DOHH2 (cell line): Measurements from ENCODE around the gene LATS2.

Experiments
- H3F3A ChIP-seq: fragments of 200-600 bp; sonication (generic), shearing (Covaris generic); 2 replicates; pipeline ENCODE4 v1.6.0; 2016; ENCODE audit warnings: antibody characterized with exemption, mild to moderate bottlenecking; ENCODE audit not compliant: control insufficient read depth, insufficient read depth
- H3K27ac ChIP-seq: fragments of 200-600 bp; sonication (generic); 2 replicates; pipeline ENCODE4 v1.5.1; 2014; ENCODE audit warnings: low read depth, mild to moderate bottlenecking, low read length, moderate library complexity
- H3K27me3 ChIP-seq: fragments of 200-600 bp; sonication (generic); 2 replicates; pipeline ENCODE4 v1.6.1; 2014; ENCODE audit warnings: mild to moderate bottlenecking, low read length, mixed read lengths; ENCODE audit not compliant: control insufficient read depth
- H3K36me3 ChIP-seq: fragments of 200-600 bp; sonication (generic); 2 replicates; pipeline ENCODE4 v1.6.1; 2014; ENCODE audit warnings: mild to moderate bottlenecking, low read length, moderate library complexity, mixed read lengths; ENCODE audit not compliant: control insufficient read depth
- H3K4me1 ChIP-seq: fragments of 200-600 bp; sonication (generic); 2 replicates; pipeline ENCODE4 v1.6.1; 2014; ENCODE audit warnings: mild to moderate bottlenecking, low read length, mixed read lengths; ENCODE audit not compliant: control insufficient read depth
- H3K4me2 ChIP-seq: fragments of 200-600 bp; sonication (generic); 2 replicates; pipeline ENCODE4 v1.6.0; 2014; ENCODE audit warnings: mild to moderate bottlenecking, low read length, moderate library complexity
- H3K4me3 ChIP-seq: fragments of 200-600 bp; sonication (generic); 2 replicates; pipeline ENCODE4 v1.5.1; 2014; ENCODE audit warnings: mild to moderate bottlenecking, low read length, mixed read lengths
- H3K79me2 ChIP-seq: fragments of 200-600 bp; sonication (generic); 2 replicates; pipeline ENCODE4 v1.6.1; 2014; ENCODE audit warnings: mild to moderate bottlenecking, low read length, mixed read lengths; ENCODE audit not compliant: control insufficient read depth
- H3K9me2 ChIP-seq: fragments of 200-600 bp; sonication (generic); replicated peaks from 2 replicates; pipeline ENCODE4 v1.6.1; 2014; ENCODE audit warnings: mild to moderate bottlenecking, low read length, mixed read lengths; ENCODE audit not compliant: control insufficient read depth
- H3K9me3 ChIP-seq: fragments of 200-600 bp; sonication (generic); 2 replicates; pipeline ENCODE4 v1.6.1; 2014; ENCODE audit warnings: antibody characterized with exemption, low read length, mixed read lengths; ENCODE audit not compliant: control insufficient read depth, insufficient read depth
- H4K20me1 ChIP-seq: fragments of 200-600 bp; sonication (generic); 2 replicates; pipeline ENCODE4 v1.6.0; 2014; ENCODE audit warnings: low read depth, mild to moderate bottlenecking, antibody characterized with exemption, low read length, moderate library complexity; ENCODE audit not compliant: control insufficient read depth, insufficient read depth
- CTCF ChIP-seq: fragments of 200-600 bp; sonication (generic); IDR thresholded peaks from one replicate; pipeline ENCODE4 v1.5.1; 2014; ENCODE audit warnings: antibody characterized with exemption, mild to moderate bottlenecking, low read depth, low read length; ENCODE audit not compliant: poor library complexity, severe bottlenecking
- EZH2phosphoT487 ChIP-seq: fragments of 200-600 bp; sonication (generic); IDR thresholded peaks from 2 replicates; pipeline ENCODE4 v1.6.1; 2017; ENCODE audit warnings: borderline replicate concordance, mild to moderate bottlenecking, antibody characterized with exemption, low read length, moderate library complexity, mixed read lengths

The LATS2 gene

GRCh38 chr13:21104199-21105019 is 43.0 kb upstream of the LATS2 start:
- Histone ChIP-seq H4K20me1 (no peaks in the 10 kb centered on the region), H3K9me3 (no peaks in the 10 kb centered on the region), H3K27me3 (no peaks in the 10 kb centered on the region), H3K36me3 (no peaks in the 10 kb centered on the region), H3K4me3 (no peak overlapping the region), H3K4me2 (no peak overlapping the region), H3K79me2 (no peaks in the 10 kb centered on the region), H3K9me2 (no peaks in the 10 kb centered on the region), H3F3A (no peaks in the 10 kb centered on the region), H3K27ac (no peak overlapping the region), H3K4me1 (no peaks in the 10 kb centered on the region)
- TF ChIP-seq CTCF, result no peak
- no peak for TF ChIP-seq EZH2phosphoT487

- Histone ChIP-seq H3F3A (no peaks in the 10 kb centered on the region), H3K9me2 (no peaks in the 10 kb centered on the region), H3K36me3 (no peaks in the 10 kb centered on the region), H3K9me3 (no peaks in the 10 kb centered on the region), H4K20me1 (no peaks in the 10 kb centered on the region), H3K4me3 (no peak overlapping the region), H3K27ac (no peak overlapping the region), H3K27me3 (no peaks in the 10 kb centered on the region), H3K4me1 (no peaks in the 10 kb centered on the region), H3K79me2 (no peaks in the 10 kb centered on the region), H3K4me2 (no peak overlapping the region)
- TF ChIP-seq EZH2phosphoT487 (no peak), CTCF (no peak)
These were observed 40.6 kb upstream of the LATS2 start for GRCh38 chr13:21101865-21102576.

GRCh38 chr13:21100994-21101757 is 39.8 kb upstream of the LATS2 start:
- Histone ChIP-seq H3K27me3 (no peaks in the 10 kb centered on the region), H4K20me1 (no peaks in the 10 kb centered on the region), H3K4me3 (no peak overlapping the region), H3K27ac (no peak overlapping the region), H3K79me2 (no peaks in the 10 kb centered on the region), H3K4me1 (no peaks in the 10 kb centered on the region), H3K36me3 (no peaks in the 10 kb centered on the region), H3K9me2 (no peaks in the 10 kb centered on the region), H3K9me3 (no peaks in the 10 kb centered on the region), H3F3A (no peaks in the 10 kb centered on the region), H3K4me2 (no peak overlapping the region)
- no peak for TF ChIP-seq CTCF
- no peak for TF ChIP-seq EZH2phosphoT487
